Fibroblast of skin of back (primary cell): ENCODE data around the gene TEKTIP1.
"Not testable (repeated sequence)": the region's sequence is repeated elsewhere in the genome, so short reads cannot be mapped to it uniquely, and the experiment has no call there.

Experiments used
- DNase-seq: peaks from one replicate; pipeline ENCODE4 v3.0.0-alpha.2; 2013

The TEKTIP1 gene

DNA sequence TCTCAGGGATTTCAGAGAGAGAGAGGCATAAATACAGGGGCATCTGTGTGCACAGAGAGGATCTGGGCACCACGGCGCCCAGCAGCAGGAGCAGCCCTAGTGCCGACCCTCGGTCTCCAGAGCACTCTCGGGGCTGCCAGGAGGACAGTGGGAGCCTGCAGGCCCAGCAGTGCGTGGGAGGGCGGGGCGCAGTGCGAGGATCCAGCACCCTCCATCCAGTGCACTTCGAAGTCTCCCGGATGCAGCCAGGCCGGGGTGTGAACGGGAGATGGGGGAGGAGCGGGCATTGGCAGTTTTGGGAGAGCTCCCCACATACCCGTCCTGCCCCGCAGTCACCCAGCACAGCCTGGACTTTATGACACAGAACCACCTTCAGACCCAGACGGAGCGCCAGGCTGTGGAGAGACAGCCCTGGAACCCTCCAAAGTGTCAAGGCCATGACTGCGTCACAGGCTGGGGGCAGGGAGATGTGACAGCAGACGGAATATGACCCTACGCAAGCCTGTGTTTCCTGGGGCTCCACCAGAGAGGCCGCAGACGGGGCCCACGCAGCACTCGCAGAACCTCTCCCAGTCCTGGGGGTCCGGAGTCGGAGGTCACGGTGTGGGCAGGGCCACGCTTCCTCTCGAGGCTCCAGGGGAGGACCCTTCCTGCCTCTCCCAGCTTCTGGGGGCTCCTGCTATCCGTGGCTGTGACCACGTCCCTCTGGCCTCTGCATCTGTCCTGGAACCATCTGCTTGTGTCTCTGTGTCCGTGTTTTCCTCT is 14.7 kb upstream of the TEKTIP1 start:
- no peak for DNase-seq

DNA sequence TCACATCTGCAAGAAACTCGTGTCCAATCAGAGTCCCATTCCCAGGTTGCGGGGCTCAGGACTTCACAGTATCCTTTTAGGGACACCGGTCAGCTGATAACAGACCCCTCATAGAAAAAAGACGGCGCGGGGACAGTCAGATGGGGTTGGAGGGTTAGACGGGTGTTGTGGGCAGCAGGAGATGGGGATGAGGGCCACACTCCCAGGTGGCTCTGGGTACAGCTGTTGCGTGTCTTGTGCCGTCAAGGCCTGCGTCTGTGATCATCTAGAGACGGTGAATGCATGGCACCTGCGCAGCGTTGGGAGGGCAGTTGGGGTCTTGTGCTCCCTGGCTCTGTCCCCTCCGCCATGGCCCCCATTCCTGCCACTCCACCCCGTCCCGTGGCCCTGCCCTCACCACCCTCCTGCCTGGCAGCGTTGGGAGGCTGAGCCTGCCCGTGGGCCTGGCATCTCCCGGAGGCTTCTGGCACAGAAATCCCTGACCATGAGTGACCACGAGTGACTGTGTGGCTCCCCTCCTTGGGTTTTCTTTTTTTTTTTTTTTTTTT is 14.0 kb upstream of the TEKTIP1 start:
- DNase-seq: no peak

DNA sequence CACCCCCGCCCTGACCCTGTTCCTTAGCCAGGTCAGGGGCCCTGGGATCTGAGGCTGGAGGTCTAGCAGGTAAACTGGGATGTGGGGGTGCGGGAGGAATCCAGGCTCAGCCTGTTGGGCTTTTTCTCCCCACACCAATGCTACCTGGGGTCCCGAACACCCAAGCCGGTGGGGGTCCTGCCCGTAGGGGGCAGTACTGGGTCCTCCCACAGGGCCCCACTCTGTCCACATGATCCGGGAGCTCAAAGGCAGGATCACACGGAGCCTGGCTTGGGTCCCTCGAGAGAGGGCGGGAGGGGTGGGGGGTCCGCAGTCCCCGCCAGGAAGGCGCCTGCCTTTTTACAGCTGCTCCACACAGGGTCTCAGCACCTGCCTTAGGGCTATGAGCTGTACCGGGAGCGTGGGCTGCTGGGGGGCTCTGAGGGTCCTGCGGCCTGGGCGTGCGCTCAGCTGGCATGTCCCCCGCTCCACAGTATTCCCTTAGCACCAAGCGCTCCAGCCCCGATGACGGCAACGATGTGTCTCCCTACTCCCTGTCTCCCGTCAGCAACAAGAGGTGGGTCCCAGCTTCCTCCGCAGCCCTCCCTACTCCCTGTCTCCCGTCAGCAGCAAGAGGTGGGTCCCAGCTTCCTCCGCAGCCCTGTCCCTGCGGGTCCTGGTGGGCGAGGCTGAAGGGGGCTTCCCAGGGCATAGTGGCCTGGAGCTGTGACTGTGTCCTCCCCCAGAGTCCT is 12.3 kb upstream of the TEKTIP1 start:
- no peak for DNase-seq

DNA sequence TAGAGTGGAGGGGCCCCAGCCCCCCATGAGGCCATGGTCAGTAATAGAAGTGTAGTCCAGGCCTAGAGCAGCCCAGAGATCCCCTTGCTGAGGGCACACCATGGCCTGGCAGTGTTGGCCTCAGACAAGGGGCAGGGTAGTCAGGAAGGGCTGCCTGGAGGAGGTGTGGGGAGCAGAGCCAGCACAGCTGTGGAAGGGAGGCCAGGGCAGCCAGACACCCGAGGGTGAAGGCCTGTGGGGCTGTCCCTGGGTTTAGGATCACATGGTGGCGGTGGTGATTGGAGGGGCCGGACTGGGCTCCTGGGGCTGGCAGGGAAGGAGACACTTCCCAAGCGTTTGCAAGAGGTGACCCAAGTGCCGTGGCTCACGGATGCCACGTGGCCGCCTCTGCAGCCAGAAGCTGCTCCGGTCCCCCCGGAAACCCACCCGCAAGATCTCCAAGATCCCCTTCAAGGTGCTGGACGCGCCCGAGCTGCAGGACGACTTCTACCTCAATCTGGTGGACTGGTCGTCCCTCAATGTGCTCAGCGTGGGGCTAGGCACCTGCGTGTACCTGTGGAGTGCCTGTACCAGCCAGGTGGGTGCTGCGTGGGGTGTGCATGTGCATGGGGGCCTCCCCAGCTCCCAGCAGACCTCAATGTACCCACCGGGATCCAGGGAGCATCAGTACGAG is 11.6 kb upstream of the TEKTIP1 start:
- no peak for DNase-seq

DNA sequence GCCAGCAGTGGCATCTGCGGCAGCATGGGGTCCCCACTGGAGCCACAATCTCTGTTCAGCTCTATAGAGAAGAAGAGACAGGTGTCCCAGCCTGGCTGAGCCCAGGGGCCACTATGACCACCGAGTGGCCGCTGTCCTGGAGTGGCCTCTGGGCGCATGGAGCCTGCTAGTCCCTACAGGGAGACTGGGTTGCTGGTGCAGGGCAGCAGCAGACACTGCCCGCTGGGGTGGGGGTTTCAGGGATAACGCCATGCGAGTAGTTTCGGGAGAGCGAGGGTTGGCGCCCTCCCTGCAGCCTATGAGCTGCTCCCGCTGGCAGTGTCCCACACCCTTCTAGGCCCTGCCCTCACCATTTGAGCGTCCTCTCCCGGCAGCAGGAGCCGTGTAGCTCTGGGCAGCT is 10.9 kb upstream of the TEKTIP1 start:
- DNase-seq: no peak

DNA sequence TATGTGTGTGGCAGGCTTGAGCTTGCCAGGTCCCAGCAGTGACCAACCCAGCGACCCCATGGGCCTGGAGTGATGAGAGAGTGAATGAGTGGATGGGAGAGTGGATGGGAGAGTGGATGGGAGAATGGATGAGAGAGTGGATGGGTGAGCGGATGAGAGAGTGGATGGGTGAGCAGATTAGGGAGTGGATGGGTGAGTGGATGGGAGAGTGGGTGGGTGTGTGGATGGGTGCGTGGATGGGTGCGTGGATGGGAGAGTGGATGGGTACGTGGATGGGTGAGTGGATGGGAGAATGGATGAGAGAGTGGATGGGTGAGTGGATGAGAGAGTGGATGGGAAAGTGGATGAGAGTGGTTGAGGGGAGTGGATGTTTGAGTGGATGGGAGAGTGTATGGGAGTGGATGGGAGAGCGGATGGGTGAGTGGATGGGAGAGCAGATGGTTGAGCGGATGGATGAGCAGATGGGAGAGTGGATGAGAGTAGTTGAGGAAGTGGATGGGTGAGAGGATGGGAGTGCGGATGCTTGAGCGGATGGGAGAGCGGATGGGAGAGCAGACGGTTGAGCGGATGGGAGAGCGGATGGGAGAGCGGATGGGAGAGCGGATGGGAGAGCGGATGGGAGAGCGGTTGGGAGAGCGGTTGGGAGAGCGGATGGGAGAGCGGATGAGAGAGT is 10.3 kb upstream of the TEKTIP1 start:
- DNase-seq: no peak

DNA sequence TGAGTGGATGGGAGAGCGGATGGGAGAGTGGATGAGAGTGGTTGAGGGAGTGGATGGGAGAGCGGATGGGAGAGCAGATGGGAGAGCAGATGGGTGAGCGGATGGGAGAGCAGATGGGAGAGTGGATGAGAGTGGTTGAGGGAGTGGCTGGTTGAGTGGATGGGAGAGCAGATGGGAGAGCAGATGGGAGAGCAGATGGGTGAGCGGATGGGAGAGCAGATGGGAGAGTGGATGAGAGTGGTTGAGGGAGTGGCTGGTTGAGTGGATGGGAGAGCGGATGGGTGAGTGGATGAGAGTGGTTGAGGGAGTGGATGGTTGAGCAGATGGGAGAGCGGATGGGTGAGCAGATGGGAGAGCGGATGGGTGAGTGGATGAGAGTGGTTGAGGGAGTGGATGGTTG is 9.7 kb upstream of the TEKTIP1 start:
- DNase-seq: not testable (repeated sequence)

DNA sequence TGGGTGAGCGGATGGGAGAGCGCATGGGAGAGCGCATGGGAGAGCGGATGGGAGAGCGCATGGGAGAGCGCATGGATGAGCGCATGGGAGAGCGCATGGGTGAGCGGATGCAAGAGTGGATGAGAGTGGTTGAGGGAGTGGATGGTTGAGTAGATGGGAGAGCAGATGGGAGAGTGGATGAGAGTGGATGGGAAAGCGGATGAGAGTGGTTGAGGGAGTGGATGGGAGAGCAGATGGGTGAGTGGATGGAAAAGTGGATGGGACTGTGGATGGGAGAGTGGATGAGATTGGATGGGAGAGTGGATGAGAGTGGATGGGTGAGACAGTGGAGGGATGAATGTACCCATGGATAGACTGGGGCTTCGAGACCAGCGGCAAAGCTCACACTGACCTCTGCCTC is 8.6 kb upstream of the TEKTIP1 start:
- DNase-seq: no peak

DNA sequence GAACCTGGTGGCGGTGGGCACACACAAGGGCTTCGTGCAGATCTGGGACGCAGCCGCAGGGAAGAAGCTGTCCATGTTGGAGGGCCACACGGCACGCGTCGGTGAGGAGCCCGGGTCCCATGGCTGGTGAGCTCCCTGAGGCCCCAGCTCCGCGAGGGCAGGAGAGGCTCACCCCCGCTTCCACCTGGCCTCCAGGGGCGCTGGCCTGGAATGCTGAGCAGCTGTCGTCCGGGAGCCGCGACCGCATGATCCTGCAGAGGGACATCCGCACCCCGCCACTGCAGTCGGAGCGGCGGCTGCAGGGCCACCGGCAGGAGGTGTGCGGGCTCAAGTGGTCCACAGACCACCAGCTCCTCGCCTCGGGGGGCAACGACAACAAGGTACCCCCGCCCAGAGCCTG is 7.3 kb upstream of the TEKTIP1 start:
- no peak for DNase-seq

DNA sequence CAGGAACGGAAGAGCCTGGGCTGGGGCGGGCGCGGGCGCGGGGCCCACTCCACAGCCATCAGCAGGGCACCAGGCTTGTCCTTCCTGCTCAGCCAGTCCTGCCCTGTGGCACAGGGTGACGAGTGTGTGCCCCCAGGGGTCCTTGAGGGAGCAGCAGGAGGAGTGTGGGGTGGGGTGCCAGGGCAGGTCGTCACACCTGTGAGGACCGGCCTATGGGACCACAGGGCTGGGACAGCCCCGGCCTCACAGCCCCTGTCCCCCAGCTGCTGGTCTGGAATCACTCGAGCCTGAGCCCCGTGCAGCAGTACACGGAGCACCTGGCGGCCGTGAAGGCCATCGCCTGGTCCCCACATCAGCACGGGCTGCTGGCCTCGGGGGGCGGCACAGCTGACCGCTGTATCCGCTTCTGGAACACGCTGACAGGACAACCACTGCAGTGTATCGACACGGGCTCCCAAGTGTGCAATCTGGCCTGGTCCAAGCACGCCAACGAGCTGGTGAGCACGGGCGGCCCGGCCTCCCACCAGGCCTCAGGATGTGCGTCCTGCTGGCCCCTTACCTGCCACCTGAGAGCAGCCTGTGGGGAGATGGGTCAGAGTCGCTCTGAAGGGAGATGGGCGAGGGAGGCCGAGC is 6.7 kb upstream of the TEKTIP1 start:
- no peak for DNase-seq

DNA sequence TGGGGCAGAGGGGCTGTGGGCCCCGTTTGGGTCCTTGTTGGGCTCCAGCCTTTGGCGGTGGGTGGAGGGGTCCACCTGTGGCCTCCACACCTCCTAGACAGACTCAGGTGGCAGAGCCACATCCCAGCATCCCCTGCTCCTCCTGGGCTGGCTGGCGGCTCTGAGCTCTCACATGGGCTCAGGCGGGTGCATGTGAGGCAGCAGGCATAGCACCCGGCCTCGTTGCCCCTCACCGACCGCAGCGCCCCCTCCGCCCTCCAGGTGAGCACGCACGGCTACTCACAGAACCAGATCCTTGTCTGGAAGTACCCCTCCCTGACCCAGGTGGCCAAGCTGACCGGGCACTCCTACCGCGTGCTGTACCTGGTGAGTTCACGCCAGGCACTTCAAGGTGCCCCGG is 5.9 kb upstream of the TEKTIP1 start:
- DNase-seq: no peak

DNA sequence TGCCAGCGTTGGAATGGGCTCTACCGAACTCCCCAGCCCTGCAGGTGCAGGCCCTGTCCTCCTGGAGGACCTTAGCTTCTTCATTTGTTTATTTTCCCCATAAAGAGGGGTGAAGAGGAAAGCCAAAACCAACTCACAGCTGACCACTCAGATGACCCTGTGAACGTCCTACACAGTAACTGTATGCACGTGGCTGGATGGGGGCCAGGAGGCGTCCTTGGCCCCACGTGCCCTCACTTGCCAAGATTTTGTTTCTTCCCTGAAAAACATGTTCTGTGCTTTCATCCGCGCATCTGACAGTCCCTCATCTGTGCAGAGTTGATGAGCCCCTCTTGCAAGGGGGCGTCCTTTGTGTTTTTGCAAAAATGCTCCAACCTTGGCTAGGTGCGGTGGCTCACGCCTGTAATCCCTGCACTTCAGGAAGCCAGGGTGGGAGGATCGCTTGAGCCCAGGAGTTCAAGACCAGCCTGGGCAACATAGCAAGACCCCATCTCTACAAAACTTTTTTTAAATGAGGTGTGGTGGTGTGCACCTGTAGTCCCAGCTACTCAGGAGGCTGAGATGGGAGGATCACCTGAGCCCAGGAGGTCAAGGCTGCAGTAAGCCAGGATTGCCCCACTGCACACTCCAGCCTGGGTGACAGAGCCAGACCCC is 5.3 kb upstream of the TEKTIP1 start:
- no peak for DNase-seq

DNA sequence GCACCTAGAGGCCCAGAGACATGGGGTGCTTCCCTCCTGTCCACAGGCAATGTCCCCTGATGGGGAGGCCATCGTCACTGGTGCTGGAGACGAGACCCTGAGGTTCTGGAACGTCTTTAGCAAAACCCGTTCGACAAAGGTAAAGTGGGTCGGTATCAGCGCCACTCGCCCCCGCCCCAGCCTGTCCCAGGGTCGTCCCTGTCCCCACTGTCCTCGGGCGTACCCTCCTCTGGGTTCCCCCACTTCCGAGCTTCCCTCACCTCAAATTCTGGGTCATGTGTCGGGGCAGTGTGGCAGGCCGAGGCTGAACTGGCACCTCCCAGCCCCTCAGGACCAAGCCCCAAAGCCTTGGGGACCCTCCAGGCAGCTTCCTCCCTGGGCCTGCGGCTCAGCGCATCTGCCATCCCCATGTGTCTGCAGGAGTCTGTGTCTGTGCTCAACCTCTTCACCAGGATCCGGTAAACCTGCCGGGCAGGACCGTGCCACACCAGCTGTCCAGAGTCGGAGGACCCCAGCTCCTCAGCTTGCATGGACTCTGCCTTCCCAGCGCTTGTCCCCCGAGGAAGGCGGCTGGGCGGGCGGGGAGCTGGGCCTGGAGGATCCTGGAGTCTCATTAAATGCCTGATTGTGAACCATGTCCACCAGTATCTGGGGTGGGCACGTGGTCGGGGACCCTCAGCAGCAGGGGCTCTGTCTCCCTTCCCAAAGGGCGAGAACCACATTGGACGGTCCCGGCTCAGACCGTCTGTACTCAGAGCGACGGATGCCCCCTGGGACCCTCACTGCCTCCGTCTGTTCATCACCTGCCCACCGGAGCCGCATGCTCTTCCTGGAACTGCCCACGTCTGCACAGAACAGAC is 4.4 kb upstream of the TEKTIP1 start:
- DNase-seq: no peak

DNA sequence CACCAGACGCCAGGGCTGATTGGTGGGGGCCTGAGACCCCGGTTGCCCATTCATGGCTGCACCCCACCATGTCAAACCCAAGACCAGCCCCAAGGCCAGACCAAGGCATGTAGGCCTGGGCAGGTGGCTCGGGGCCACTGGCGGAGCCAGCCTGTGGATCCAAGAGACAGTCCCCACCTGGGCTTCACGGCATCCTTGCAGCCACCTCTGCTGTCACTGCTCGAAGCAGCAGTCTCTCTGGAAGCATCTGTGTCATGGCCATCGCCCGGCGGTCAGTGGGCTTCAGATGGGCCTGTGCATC is 3.8 kb upstream of the TEKTIP1 start:
- DNase-seq: no peak

DNA sequence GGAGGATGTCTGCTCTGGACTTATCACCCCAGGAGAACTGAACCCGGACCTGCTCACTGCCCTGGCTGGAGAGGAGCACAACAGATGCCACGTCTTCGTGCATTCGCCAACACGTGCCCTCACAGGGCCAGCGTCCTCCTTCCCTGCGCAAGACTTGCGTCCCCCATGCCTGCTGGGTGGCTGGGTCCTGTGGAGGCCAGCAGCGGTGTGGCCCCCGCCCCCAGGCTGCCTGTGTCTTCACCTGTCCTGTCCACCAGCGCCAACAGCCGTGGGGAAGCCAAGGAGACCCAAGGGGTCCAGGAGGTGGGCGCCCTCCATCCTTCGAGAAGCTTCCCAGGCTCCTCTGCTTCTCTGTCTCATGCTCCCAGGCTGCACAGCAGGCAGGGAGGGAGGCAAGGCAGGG is 3.4 kb upstream of the TEKTIP1 start:
- no peak for DNase-seq

DNA sequence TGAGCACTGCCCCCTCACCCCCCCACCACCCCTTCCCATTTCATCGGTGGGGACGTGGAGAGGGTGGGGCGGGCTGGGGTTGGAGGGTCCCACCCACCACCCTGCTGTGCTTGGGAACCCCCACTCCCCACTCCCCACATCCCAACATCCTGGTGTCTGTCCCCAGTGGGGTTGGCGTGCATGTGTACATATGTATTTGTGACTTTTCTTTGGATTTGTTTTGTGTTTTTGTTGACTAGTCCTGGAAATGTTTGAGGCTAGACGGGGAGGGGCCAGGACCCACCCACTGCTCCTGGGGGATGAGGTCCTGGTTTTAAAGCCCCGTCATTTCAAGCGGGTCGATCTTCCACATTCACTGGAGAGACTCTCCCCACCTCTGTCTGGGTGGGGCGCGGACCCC is 3.0 kb upstream of the TEKTIP1 start:
- no peak for DNase-seq

DNA sequence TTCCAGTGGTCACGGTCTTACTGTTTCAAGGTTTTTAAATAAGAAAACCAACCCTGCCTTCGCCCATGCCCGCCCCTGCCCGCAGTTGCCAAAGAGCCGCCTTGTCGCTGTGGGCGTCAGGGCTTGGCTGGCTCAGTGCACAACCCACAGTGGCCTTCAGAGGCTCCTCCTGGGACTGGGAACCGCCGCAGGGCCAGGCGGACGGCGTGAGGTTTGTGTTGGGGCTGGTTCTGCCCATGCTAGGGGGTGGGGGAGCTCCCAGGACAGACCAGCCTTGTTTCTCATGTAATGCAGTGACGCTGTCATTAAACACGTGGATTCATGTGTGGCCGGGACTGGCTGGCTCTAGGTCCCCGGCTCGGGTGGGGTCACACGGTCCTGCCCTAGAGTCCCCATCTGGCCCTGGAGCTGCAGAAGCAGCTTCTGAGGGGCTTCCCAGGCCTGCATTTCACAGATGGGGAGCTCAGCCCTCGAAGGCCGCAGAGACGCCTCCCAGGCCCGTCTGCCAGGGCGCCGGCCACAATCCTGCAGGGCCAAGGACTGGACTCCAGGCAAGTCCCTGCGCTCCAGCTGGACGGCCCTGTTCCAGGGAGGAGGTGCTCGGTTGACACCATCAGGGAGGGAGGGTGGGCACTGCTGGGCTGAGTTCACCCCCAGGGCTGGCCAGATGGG is 2.4 kb upstream of the TEKTIP1 start:
- no peak for DNase-seq

DNA sequence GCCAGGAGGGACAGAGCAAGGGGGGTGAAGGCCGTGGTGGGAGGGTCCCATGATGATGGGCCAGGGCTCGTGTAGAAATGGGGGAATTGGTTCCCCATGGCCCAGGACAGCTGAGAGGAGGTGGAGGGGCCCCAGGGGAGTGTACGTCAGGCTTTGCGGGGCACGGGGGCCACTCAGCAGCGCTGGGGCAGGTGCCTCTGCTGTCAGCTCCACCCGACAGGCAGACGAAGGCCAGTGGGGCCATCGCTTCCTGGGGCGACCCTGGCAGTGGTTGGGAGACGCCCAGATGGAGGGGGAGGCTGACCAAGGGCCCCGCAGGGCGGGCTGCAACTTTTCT is 1.9 kb upstream of the TEKTIP1 start:
- no peak for DNase-seq

DNA sequence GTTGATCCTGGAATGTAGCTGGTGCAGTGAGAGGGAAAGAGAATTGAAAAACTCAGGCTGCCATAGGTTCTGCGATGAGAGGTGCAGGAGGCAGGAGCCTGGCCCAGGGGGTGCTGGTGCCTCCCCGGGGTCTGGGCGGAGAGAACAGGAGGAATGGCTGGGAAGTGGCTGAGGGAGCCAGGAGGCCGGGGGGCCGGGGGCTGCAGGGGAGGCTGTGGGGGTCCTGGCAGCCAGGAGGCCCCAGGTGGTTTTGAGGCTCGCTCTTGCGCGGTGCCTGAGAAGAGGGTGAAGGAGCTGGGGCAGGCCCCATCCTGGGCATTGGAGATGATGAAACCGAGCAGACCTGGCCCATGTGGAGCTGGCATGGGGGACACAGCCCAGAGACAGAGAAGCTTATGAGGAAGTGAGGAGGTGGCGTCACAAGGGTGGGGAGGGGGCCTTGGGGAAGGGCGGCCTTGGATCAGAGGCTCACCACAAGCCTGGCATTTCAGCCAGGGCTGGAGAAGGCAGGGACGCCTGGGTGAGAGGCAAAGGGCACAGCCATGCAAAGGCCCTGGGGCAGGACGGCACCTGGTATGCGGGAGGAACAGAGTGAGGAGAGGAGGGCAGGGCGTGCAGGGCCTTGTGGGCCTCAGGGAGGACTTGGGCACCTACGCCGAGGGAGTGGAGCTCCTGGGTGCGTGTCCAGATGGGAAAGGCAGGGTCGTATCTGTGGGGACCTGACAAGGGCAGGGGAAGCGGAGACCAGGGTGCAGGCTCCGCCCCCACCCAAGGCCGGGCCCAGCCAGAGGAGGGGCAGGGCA is 1.3 kb upstream of the TEKTIP1 start:
- DNase-seq: no peak
